B cell (primary cell): ENCODE results near the gene TCHHL1. TPM values are rescaled to one million over a fixed set of nuclear protein-coding genes. Genes with fewer than 3 reads are reported as not detected.

Experiments used
- ATAC-seq: fragments of 200-7000 bp; cut with Tn5 transposase; one replicate; pipeline ENCODE4 v1.10.0; 2021; ENCODE audit warnings: low read depth, mild to moderate bottlenecking, moderate number of reproducible peaks, moderate library complexity
- CTCF ChIA-PET: fragments of 350-600 bp; sonication (Branson Sonifier 250); formaldehyde crosslinking; loops from one replicate; lab custom pipeline; 2021; ENCODE audit warnings: antibody characterized with exemption, inconsistent platforms; lab: Charles Lee
- POLR2A ChIA-PET: fragments of 350-600 bp; sonication (Branson Sonifier 250); formaldehyde crosslinking; loops from one replicate; lab custom pipeline; 2021; ENCODE audit warnings: antibody characterized with exemption; lab: Charles Lee
- DNase-seq: peaks from one replicate; pipeline ENCODE4 v3.0.0; 2013
- H2AFZ ChIP-seq: 2 replicates; pipeline ENCODE4 v1.6.1; 2012; ENCODE audit warnings: mild to moderate bottlenecking, low read depth, low read length; ENCODE audit not compliant: insufficient read depth, poor library complexity, severe bottlenecking
- H3K27ac ChIP-seq, 2 donors: 1 replicate in 1 of 2; 2 replicates in 1 of 2; pipeline ENCODE4 v1.5.1; 2012 to 2013; ENCODE audit warnings: low read length in 2 of 2, mild to moderate bottlenecking in 2 of 2, moderate library complexity in 1 of 2
- H3K27me3 ChIP-seq, 4 experiments: fragments of 200-600 bp in 1 of 4; sonication (generic) in 1 of 4; replicated peaks in 1 of 4; 1 replicate in 2 of 4; 2 replicates in 2 of 4; pipeline versions ENCODE4 v1.6.1 to v1.7.0; 2013 to 2016; ENCODE audit warnings: low read length in 3 of 4, mild to moderate bottlenecking in 2 of 4, mixed read lengths in 1 of 4, moderate library complexity in 1 of 4; ENCODE audit not compliant: insufficient read depth in 4 of 4, control insufficient read depth in 3 of 4; ENCODE audit errors: control extremely low read depth in 1 of 4
- H3K36me3 ChIP-seq, 2 experiments: replicated peaks in 1 of 2; 1 replicate in 1 of 2; 2 replicates in 1 of 2; pipeline versions ENCODE4 v1.6.1 to v1.7.1; 2013; ENCODE audit warnings: low read length in 1 of 2; ENCODE audit not compliant: insufficient read depth in 2 of 2, control insufficient read depth in 1 of 2; ENCODE audit errors: control extremely low read depth in 1 of 2, extremely low read depth in 1 of 2
- H3K4me1 ChIP-seq, 2 donors: fragments of 200-600 bp in 1 of 2; sonication (generic) in 1 of 2; 1 replicate in 1 of 2; 2 replicates in 1 of 2; pipeline versions ENCODE4 v1.5.1 to v1.6.1; 2013 to 2017; ENCODE audit warnings: low read length in 2 of 2; ENCODE audit not compliant: control insufficient read depth in 2 of 2, insufficient read depth in 2 of 2
- H3K4me2 ChIP-seq: replicated peaks from 2 replicates; pipeline ENCODE3; 2012; ENCODE audit warnings: mild to moderate bottlenecking, low read depth, low read length; ENCODE audit not compliant: poor library complexity, severe bottlenecking
- H3K4me3 ChIP-seq, 5 experiments: fragments of 200-600 bp in 1 of 5; sonication (generic) in 1 of 5; 1 replicate in 3 of 5; 2 replicates in 2 of 5; pipeline versions ENCODE4 v1.5.1 to v1.7.0; 2011 to 2016; ENCODE audit warnings: low read length in 4 of 5, mild to moderate bottlenecking in 4 of 5, low read depth in 2 of 5, control low read depth in 1 of 5, moderate library complexity in 1 of 5; ENCODE audit not compliant: insufficient read depth in 1 of 5; ENCODE audit errors: control extremely low read depth in 1 of 5, extremely low read depth in 1 of 5
- H3K79me2 ChIP-seq: fragments of 200-600 bp; sonication (generic); one replicate; pipeline ENCODE4 v1.6.0; 2016; ENCODE audit warnings: low read length; ENCODE audit not compliant: control insufficient read depth, insufficient read depth
- H3K9ac ChIP-seq: fragments of 200-600 bp; sonication (generic); 2 replicates; pipeline ENCODE4 v1.6.1; 2017; ENCODE audit warnings: mild to moderate bottlenecking, low read length, moderate library complexity
- H3K9me3 ChIP-seq, 3 donors: one replicate each; pipeline versions ENCODE4 v1.6.1 to v1.7.1; 2013; ENCODE audit warnings: low read length in 2 of 3; ENCODE audit not compliant: control insufficient read depth in 2 of 3, insufficient read depth in 1 of 3; ENCODE audit errors: control extremely low read depth in 1 of 3
- H4K20me1 ChIP-seq: 2 replicates; pipeline ENCODE4 v1.6.0; 2012; ENCODE audit warnings: mild to moderate bottlenecking, low read length; ENCODE audit not compliant: insufficient read depth, control insufficient read depth, poor library complexity, severe bottlenecking
- H3K27ac Mint-ChIP-seq: one replicate; pipeline ENCODE4 v1.8.0; 2021; ENCODE audit warnings: mixed read lengths
- H3K27me3 Mint-ChIP-seq: one replicate; pipeline ENCODE4 v1.8.0; 2021; ENCODE audit warnings: mixed read lengths
- H3K4me1 Mint-ChIP-seq: one replicate; pipeline ENCODE4 v1.8.0; 2021; ENCODE audit warnings: mixed read lengths
- H3K4me3 Mint-ChIP-seq: one replicate; pipeline ENCODE4 v1.8.0; 2021; ENCODE audit warnings: mixed read lengths
- H3K9me3 Mint-ChIP-seq: one replicate; pipeline ENCODE4 v1.8.0; 2022; ENCODE audit warnings: mixed read lengths; ENCODE audit not compliant: insufficient read depth
- EZH2 ChIP-seq: IDR thresholded peaks from 2 replicates; pipeline ENCODE4 v1.6.1; 2012; ENCODE audit warnings: borderline replicate concordance, low read depth, mild to moderate bottlenecking, moderate library complexity, low read length; ENCODE audit not compliant: insufficient read depth, poor library complexity, severe bottlenecking
- WGBS: methylation state at CpG from one replicate; pipeline ENCODE4 v1.1.5; 2013; ENCODE audit warnings: missing lambda C conversion rate; ENCODE audit not compliant: insufficient coverage; 5-methylcytosine and 5-hydroxymethylcytosine counted together
- intact Hi-C: fragments of 100-400 bp; cut with micrococcal nuclease; formaldehyde crosslinking; loops from one replicate; pipeline ENCODE4 v1.10.0; 2022
- polyA plus RNA-seq: library from polyadenylated mRNA; depleted of rRNA; stranded (reverse); fragments of >200 nt; gene quantifications from 2 replicates; pipeline ENCODE4 v1.2.3, GENCODE V29; 2012
- total RNA-seq, 2 donors: library from RNA; stranded (reverse); fragments of 120-200 nt in 1 of 2; gene quantifications; 1 replicate in 1 of 2; 2 replicates in 1 of 2; pipeline versions ENCODE4 v1.2.3 to v1.2.4, GENCODE V29; 2013 to 2022
- TF ChIP-seq, protein P1 (sequence below): fragments of 200-600 bp; IDR thresholded peaks from one replicate; pipeline ENCODE4 v1.8.0; 2022; ENCODE audit warnings: antibody characterized with exemption, mild to moderate bottlenecking

The TCHHL1 gene
- total and polyA plus RNA-seq, 2 donors (not counting 1 experiment from before 2014, with no cell fraction given), result not detected

DNA sequence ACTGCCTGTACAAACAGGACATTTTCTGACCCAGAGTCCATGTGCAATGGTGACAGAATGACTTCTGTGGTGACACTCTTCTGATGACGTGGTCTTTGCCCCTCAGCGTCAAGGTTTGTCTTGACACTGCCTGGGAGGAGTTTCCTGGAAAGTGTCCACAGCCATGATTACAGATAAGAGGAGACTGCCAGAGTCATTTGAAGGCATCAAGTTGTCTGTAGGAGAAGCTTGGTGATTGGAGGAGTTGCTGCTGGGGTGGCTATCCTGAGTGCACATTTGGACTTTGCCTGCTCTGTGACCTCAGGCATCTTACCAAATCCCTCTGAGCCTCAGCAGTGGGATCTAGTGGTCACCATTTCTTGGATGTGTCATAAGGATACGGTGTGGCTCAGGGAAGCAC lies 17.7 kb downstream of the TCHHL1 start:
- no peaks in the 10 kb centered on the region for H4K20me1 ChIP-seq
- Mint-ChIP-seq H3K4me3 (no peak overlapping the region), H3K27me3 (peaks cover 60% of the 10 kb centered on the region), H3K27ac (no peak overlapping the region), H3K9me3 (no peaks in the 10 kb centered on the region), H3K4me1 (no peaks in the 10 kb centered on the region)
- intact Hi-C loops, result no loop called here
- TF ChIP-seq EZH2, result no peak
- TF ChIP-seq, protein P1, sequence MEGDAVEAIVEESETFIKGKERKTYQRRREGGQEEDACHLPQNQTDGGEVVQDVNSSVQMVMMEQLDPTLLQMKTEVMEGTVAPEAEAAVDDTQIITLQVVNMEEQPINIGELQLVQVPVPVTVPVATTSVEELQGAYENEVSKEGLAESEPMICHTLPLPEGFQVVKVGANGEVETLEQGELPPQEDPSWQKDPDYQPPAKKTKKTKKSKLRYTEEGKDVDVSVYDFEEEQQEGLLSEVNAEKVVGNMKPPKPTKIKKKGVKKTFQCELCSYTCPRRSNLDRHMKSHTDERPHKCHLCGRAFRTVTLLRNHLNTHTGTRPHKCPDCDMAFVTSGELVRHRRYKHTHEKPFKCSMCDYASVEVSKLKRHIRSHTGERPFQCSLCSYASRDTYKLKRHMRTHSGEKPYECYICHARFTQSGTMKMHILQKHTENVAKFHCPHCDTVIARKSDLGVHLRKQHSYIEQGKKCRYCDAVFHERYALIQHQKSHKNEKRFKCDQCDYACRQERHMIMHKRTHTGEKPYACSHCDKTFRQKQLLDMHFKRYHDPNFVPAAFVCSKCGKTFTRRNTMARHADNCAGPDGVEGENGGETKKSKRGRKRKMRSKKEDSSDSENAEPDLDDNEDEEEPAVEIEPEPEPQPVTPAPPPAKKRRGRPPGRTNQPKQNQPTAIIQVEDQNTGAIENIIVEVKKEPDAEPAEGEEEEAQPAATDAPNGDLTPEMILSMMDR, result no peak
- POLR2A ChIA-PET, result no interaction called here
- no peaks in the 10 kb centered on the region for H3K79me2 ChIP-seq
- H3K9ac ChIP-seq, result no peak overlapping the region
- H3K4me2 ChIP-seq, result no peak overlapping the region
- CTCF ChIA-PET, result no interaction called here
- H3K27ac ChIP-seq, result no peak overlapping the region
- H3K27me3 ChIP-seq, result peaks cover 0 to 16% (median 3%) of the 10 kb centered on the region in 4 experiments
- no peak for DNase-seq
- no peak overlapping the region for H2AFZ ChIP-seq
- no peaks in the 10 kb centered on the region for H3K4me1 ChIP-seq
- no peaks in the 10 kb centered on the region for H3K9me3 ChIP-seq
- ATAC-seq, result no peak
- 81% methylated on average over 3 of the region's 3 CpGs for WGBS
- H3K4me3 ChIP-seq, result no peak overlapping the region
- H3K36me3 ChIP-seq, result no peaks in the 10 kb centered on the region

DNA sequence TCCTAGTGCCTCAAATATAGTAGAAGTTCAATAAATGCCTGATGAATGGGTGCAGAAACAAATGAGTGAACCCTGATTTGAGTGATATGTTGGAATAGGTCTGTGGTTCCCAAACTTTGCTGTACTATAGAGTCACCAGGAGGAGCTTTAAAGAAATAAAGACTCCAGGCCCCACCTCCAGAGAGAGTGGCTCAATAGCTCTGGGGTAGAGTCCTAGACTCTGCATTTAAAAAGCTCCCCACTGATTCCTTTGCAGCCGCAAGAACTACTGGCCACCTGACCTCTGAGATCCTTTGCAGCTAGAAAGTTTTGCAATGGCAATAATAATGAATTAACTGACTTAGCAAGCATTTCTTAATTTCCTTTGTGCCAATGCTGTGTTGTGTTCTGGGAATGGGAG lies 20.9 kb downstream of the TCHHL1 start:
- peaks cover 50% of the 10 kb centered on the region for H3K27me3 Mint-ChIP-seq
- ATAC-seq, result no peak
- Histone ChIP-seq H3K9ac (no peak overlapping the region), H3K4me3 (no peak overlapping the region), H2AFZ (no peak overlapping the region), H3K36me3 (no peaks in the 10 kb centered on the region), H3K4me2 (no peak overlapping the region), H4K20me1 (no peaks in the 10 kb centered on the region), H3K27me3 (peaks cover 0 to 14% (median 4%) of the 10 kb centered on the region in 4 experiments), H3K27ac (no peak overlapping the region), H3K9me3 (no peaks in the 10 kb centered on the region), H3K79me2 (no peaks in the 10 kb centered on the region), H3K4me1 (no peaks in the 10 kb centered on the region)
- ChIA-PET CTCF (interaction anchor here (1.7 kb wide), 1 partner anchor 15 kb away, joined by 5 read pairs; no protein-coding TSS in a partner anchor), POLR2A (no interaction called here)
- H3K4me3 Mint-ChIP-seq, result no peak overlapping the region
- H3K9me3 Mint-ChIP-seq, result no peaks in the 10 kb centered on the region
- intact Hi-C loops, result no loop called here
- no peaks in the 10 kb centered on the region for H3K4me1 Mint-ChIP-seq
- H3K27ac Mint-ChIP-seq, result no peak overlapping the region
- TF ChIP-seq EZH2, result no peak
- TF ChIP-seq, protein P1, result no peak
- no peak for DNase-seq
- WGBS, result no CpG with 5 or more reads among the region's 1 CpG
